HG02981 (cell line): ENCODE results near the gene ZBTB16.

Experiments used
- ATAC-seq: cut with Tn5 transposase; IDR thresholded peaks from one replicate; pipeline ENCODE4 v1.9.1; 2021; ENCODE audit warnings: mild to moderate bottlenecking, moderate library complexity; ENCODE audit not compliant: unreplicated experiment

Gene ZBTB16

DNA sequence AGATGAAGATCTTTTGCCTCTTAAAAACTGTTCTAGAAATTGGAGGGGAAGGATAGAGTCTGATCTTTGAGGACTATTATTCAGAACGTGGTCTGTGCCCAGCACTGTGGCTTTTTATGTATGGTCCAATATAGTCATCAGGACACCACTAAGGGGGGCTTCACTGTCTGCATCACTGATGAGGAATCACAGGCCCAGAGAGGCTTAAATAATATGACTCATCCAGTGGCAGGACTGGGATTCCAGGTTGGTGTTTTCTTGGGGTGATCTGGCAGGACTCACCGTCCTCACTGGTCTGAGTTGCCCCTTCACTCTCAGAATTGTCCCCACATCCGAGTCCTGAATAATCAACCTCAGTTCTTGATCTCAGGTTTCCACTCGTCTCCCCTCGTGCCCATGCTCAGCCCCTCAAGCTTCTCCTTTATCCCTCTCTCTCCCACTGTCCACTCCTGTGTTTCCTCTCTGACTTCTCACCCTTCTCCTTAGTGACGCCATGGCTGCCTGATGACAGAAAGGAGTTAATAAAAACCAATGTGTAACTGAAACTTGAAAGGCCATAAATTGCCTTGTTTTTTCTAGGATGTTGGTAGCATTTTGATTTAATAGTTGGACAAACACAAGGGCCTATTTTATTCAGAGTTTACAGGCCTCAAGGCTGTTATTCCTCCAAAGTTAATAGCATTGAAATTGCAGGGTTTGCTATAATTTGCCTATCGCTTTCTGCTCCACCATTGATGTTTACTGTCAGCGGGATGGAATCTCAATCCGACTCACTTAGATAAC, 141.0 kb downstream of the ZBTB16 start:
- no peak for ATAC-seq

DNA sequence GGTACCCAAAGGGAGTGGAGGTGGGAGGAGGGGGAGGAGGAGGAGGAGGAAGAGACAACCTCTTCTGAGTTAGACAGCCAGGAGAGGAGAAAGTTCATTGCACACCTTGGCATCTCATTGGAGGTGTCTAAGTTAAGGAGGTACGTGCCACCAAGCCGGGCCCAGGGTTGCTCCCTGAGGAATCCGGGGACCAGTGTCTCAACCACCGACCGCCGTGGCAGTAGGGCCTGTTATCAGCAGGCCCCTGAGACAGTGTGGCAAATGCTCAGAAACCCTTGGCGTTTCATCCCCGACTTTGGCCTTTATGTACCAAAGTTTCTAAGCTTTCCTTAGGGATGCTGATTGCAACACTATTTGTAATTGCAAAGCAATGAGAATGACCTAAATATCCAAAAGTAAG, 141.7 kb downstream of the ZBTB16 start:
- ATAC-seq: no peak

DNA sequence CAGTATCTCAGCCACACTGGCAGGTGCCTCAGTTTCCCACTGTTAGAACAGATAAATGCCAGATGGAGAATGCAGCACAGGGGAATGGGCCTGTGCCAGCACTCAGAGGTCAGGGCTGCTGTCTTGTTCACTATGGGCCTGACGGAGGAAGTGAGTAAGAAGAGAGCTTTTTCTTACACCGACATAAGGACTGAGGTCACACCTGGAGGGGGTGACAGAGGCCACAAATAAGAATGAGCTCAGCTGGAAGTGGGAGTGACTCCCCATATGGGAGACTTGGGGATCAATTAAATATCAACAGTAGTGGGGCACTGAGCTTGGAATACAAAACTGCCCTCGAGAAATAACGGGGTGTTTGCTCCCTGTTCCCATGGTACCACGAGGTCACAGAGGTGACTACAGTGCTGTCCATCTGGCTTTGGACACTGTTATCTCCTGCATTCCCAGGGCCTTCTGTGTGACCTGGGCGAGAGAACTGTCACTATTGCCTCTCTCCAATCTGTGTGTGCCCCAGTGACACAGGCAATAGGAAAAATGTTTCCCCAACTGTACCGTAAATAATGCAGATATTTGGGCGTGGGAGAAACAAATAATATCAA, 142.6 kb downstream of the ZBTB16 start:
- ATAC-seq: no peak

DNA sequence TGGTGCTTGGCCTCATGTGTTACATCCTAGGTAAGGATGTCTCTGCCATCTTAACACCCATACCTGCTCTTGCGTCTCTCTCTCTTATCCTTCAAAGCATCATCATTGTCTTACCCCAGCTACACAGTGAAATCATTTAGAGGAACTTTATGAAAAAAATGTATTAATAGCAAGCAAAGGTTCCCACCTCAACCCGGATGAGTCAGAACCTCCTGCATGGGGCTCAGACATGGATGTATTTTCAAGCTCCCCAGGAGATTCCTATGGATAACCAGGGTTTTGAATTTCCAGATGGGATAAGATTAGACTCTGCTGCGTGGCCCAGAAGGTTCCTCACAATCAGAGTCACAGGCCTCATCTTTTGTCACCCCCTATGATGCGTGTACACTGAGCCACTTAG, 147.6 kb downstream of the ZBTB16 start:
- no peak for ATAC-seq

DNA sequence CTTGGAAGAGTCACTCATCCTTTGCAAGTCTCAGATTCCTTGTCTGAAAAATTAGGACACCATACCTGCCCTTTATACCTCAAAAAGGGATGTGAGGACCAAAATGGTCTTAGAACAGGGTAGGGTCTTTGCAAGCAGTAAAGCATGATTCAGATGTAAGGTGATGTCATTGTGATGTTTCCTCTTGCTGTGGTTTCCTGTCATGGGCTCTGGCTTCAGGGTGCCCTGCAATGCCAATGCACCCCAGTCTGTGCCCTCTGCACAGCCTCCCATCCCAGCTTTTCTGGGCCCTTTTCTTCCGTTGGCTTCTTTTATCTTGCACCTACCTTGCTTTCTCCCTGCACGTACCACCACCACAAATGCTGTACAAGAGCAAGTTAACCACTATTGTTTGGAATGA, 148.9 kb downstream of the ZBTB16 start:
- ATAC-seq: no peak

DNA sequence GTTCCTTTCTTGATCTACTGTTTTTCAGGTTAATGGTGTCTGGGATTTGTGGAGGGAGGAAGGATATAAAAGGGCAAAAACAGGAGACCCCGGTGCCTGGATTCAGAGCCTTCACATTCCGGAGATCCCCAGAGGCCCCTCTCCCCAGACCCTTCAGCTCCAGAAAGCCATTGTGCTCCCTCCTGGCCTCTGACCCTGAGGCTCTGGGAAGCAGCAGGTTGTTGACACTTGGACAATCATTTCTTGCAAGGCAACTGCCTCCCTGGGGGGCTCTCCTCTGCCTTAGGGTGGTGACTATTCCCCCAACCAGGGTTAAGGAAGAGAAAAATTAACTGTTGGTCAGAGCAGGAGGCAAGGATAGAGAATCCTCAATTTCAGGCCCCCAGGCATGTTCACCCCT, 149.8 kb downstream of the ZBTB16 start:
- no peak for ATAC-seq

DNA sequence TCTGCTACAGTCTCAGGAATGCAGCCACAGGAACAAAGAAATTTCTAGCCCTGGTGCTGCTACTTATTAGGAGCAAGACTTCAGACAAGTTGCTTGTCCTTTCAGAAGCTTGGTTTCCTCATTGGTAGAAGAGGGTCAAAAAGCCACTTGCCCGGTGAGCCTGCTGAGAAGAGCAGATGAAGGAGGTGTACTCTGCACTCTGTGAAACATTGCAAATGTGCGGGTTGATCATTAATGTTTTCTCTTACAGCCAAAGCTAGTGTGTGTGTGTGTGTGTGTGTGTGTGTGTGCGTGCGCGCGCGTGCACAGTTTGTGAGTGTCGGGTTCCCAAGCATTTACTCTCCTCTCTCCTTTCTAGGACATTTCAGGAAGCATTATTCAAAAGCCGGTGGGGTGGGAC, 150.4 kb downstream of the ZBTB16 start:
- ATAC-seq: no peak

DNA sequence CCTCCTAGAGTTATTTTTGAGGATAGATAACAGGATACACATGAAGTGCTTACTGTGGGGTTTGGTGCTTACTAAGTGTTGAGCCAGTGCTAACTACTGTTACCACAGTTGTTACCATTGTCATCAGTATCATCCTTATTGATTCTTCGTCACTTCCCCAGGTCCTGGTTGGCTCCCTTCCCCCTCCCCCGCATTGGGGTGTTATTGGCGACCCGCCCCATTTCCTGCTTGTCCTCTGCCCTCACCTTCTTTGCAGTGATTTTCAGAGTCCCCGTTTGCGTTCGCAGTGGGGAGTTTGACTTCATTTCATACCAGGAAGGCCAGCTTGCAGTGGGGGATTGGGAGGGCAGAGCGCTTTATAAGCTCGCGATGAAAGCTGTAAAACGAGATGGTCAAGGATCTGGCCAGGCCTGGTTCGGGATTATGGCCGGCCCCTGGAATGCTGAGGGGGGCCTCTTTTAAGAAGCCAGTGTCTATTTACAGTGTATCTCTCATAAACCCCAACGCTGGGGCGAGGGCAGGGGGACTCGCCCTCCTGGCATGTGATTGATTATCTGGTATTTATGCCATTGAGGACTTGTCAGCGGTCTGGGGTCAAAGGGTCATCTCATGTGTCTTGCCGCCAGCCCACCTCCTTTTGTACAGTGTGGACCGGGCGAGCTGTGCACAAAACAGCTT, 152.1 kb downstream of the ZBTB16 start:
- no peak for ATAC-seq

DNA sequence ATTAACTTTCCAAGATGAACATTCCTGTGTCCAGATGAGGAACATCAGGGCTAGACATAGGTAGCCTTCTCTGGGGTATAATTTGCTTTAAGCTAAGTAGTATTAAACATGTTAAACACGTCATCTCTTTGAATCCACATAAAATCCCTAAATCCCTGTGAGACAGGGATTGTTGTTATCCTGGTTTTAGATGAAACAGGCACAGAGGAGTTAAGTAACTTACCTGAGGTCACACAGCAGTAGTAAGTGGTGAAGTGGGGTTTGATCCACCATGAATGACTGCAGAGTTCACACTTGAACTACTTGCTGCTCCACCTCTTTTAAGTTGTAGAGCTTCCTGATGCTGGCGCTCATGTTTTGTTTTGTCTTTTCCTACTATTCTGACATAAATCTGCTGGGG, 154.1 kb downstream of the ZBTB16 start:
- ATAC-seq: no peak

DNA sequence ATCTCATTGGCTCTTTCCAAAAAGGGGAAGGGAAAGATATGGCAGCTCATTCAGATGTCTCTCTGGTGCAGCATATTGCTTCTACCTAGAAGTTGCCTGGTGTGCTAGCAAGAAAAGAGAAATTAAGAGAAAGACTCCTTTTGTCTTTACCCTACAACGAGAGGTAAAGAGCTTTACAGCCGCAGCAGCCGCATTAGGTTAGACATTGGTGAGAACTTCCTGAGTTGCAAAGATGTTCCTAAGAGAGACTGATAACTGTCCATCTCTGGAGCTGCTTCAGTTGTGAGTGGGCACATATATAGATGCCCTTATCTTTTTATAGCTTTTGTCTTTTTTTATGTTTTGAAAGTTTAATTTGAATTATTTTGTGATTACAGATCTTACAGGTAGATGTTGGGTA, 155.9 kb downstream of the ZBTB16 start:
- no peak for ATAC-seq

DNA sequence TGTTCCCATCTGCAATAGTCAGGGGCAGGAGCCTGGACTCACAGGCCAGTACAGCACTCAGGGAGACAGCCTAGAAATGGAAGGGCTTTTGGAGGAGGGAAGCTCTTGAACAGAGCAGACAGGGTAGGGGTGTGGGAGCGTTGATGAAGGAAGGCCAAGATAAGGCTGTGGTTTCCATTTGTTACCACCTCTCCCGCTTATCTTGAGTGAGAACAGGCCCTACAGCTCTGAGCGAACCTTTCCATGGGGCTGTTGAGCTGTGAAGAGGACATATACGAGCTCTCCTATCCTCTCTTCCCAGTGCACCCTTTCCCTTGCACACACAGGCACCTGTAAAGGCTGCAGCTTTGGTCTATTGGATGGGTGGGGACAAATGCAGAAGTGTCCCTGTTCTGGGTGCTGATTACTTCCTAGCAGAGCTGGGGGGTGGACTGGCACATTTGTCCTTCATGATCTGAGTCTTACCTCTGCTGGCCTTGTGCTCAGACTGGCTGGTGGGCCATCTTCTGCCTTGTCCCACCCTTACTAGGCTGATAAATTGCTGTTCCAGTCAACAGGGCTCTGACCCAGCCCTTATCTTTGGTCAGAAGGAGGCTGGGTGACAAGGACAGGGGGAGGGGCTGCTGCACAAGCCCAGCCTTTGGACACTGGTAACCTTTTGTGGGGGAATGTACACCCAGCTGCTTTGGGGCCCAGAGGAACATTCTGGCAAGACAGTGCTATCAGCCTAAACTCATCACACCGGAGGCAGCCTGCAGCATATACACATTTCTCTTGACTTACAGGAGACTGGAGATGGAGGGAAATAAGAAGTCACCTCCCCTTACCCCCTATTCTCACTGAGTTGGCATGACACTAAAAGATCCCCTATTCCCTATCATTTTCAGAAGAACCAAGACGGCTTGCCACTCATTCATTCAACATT, 156.6 kb downstream of the ZBTB16 start:
- ATAC-seq: no peak

DNA sequence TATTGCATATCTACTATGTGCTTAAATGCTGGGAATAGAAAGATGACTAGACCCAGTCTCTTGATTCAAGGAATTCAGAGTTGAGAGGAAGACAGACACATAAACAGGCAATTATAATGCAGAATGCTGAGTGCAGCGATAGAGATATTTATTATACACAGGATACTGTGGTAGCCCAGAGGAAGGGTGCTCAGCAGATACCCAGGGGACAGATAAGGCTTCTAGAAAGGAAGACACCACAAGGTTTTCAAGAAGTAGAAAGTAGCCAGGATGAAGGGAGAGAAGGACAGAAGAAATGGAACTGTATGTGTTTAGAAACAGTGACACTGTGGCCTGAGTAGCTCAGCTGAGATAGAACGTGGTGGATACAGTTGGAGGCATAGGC, 157.3 kb downstream of the ZBTB16 start:
- ATAC-seq: no peak

DNA sequence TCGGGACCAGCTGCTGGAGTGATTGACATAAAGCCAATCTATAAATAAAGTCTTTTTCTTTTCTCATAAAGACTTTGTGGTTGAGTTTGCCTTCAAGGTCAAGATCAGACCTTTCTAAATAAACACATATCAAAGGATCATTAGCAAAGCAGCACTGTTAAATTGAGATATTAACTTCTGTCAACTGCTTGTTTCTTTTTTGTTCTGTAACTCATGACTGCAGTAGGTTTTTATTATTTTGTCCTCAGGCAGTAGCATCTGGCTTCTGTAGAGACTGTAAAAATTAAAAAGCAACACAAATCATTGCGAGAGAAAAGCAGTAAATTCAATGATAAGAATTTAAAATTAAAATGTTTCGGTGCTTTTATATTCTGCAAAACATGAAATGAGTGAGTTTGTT, 159.0 kb downstream of the ZBTB16 start:
- no peak for ATAC-seq

DNA sequence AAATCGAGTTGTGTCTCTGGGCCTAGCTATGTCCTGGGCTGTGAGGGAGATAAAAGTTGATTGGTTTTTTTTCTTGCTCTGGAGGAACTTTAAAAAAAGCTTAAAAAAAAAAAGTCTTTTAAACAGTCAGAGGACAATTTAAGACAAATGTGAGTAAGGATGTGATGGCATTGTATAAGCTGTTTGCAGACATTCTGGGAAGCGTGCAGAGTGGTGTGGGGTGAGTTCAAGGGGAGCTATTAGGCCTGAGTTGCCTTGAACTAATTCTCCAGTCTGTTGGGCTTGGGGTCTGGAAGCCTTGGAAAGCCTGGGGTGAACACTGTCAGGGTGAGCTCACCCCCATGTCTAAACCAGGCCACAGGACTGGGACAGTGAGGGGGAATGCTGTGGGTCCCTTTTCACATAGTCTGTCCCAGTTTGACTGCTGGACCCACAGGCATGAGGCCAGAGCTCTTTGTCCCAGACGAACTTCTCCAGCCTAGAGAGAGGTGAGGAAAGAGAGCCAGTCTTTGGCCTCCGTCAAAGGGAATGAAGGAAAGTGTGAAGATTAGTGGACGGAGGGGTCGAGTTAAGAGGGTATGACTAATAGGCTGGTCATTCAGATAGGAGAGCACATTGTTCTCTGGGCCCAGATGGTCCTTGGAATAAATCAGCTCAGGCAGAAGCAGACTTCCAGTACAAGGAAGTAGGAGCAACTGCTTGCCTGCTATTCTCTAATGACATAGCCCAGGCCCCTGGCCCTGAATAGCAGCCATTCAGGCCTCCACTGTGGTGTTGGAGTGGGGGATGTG, 160.2 kb downstream of the ZBTB16 start:
- no peak for ATAC-seq

DNA sequence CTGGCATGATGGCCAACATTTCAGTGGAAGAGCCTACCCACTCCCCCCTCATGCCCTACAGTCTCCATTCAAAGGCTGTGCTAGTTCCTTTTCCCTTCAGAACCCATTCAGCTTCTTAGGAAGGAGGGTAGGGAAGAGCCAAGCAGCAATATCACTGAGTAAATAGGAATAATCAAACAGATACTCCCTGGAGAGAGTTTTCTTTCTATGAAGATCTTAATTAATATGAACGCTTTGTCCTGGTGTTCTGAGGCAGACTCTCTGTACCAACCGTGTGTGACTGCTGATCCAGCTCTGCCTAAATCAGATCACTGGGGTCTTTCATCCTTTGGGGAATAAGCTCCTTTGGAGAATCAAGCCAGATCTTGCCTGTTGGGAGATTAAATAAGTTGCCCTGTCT, 161.5 kb downstream of the ZBTB16 start:
- ATAC-seq: no peak

DNA sequence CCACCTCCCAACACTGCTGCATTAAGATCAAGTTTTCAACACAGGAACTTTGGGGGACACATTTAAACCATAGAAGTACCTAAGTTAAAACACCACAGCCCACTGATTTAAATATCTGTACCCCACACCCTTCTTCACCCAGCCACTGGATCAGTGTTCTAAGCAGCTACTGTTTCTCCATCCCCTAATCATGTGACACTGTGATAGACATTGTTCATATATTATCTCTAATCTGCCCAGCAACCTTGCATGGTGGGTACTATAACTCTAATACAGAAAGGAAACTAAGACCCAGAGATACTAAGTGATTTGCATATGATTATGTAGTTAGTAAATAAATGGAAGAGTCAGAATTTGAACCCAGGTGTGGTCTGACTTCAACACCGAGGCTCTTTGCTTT, 166.2 kb downstream of the ZBTB16 start:
- no peak for ATAC-seq

DNA sequence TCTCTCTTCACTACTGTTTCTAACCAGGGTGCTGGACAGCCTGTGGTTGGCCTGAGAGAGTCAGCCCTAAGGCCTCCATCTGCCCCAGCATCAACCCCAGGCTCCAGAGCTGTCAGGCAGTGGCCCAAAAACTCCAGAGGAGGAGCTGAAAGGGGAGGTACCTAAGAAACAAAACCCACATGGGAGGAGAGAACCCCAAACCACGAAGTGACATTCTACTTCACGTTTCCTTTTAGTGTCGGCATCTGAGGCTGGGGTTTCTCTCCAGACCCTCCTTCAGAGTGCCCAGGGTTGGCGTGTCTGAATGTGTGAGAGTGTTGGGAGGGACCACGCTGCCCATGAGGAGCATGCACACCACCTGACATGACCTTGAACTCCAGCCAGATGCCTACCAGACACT, 166.8 kb downstream of the ZBTB16 start:
- ATAC-seq: no peak

DNA sequence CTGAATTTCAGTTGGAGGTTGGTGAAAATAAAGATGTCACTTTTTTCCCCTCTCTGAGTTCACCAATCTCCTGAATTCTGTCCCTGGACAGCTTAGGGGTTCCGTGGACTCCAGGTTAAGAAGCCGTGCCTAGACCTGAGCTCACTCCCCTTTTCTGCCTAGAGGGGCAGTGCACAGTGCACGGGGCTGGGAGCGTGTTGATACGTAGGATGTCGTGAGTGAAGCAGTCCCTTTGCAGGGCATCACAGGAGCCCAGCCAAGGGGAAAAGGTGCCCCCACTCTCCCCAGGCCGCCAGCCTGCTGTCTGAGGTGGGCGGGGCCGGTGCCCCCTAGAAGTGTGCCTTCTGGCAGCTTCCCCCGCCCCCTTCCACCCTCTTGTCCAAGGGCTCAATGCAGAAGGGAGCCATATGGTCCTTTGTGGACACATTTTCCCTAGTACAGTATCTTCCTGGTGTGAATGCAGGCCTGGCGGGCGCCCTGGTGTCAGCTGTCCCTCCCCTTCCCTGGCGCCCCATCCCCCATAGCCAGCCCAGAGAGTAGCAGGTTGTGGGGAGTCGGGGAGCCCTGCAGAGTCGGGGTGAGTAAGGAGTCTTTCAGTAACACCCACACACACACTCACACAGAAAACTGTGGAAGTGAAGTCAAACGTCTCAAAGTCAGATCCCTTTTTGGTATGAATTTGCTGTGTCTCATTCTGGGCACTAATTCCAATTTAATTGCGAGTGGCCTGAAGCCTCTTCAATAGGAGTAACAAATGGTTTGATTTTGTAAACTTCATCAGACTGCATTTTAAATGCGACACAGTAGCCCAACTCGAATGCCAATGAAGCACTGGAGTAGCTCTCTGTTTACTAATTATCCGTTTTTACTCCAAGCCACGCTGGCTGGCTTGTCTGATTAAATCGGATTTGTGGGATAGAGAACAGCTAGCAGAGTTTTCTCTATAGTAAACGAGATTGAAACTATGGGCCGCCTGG, 169.2 kb downstream of the ZBTB16 start:
- ATAC-seq: no peak

DNA sequence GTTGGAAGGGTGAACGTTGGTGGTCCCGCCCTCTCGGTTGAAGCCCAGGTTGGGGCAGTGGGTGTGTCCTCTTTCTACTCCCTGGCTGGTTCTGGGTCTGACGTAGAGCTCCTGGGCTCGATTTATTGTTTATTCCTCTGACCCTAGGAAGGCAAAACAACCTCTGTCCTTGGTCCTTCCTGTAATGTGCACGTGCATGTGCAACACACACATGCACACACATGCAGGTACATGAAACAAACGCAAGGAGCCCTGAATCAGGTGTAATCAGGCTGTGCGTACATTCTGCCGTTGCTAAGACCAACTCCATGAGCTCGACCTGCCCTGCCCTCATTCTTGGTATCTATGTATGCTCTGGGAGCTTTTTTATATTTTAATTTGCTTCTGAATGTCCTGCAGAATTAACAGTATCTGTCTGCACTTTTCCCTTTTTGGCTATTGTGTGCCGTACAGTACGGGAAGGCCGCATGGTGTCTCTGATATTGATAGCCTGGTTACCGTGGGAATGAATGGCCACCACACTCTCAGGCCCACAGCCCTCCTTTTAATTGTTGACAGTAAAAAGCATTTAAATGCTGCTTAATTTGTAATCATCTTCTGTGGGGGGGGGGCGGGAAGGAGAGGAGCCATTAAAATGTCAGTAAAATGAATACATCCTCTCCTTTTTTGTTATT, 170.7 kb downstream of the ZBTB16 start:
- no peak for ATAC-seq
